NT2/D1 (cell line): ENCODE results near the gene SYTL2.

Source experiments
- SUZ12 ChIP-seq: IDR thresholded peaks from 2 replicates; pipeline ENCODE4 v1.6.1; 2011; ENCODE audit not compliant: insufficient read length, insufficient read depth; ENCODE audit errors: extremely low read depth
- YY1 ChIP-seq: IDR thresholded peaks from 2 replicates; pipeline ENCODE4 v1.6.1; 2011; ENCODE audit not compliant: insufficient read length, insufficient read depth
- ZNF274 ChIP-seq: IDR thresholded peaks from 2 replicates; pipeline ENCODE4 v1.6.1; 2011; ENCODE audit warnings: mild to moderate bottlenecking, low read depth, low read length

- TF ChIP-seq ZNF274 (no peak), YY1 (no peak), SUZ12 (no peak)
Measured at GRCh38 chr11:85764796-85765195, 46.1 kb downstream of the SYTL2 start.
